ENCODE measurements around the gene PTPN14.
A peak's percentile ranks its signal among the peaks of the same experiment; 100 is the strongest.

PTPN14 gene

GRCh38 chr1:214310777-214311690, 240.4 kb downstream of the PTPN14 start:
- CTCF ChIA-PET, result interaction anchor here (0.7 to 1.6 kb wide), 2 partner anchors 17 to 50 kb away, joined by 3 to 10 read pairs; no protein-coding TSS in a partner anchor
- Histone ChIP-seq H3K36me3 (ENCODE audit: control insufficient read depth in 2 of 2, insufficient read depth in 1 of 2, low read length in 2 of 2) (no peaks in the 10 kb centered on the region), H3K9me3 (ENCODE audit: control insufficient read depth, insufficient read depth, low read depth, low read length) (no peaks in the 10 kb centered on the region), H3K27ac (ENCODE audit: extremely low read depth, low read depth, low read length) (no peak overlapping the region), H3K4me1 (ENCODE audit: control insufficient read depth, insufficient read depth, low read length) (no peaks in the 10 kb centered on the region), H3K4me3 (ENCODE audit: low read depth, low read length) (no peak overlapping the region)
- POLR2A ChIA-PET, result no interaction called here
- TF ChIP-seq SCRT2 (tag by site-specific recombination; IDR thresholded peaks at IDR 0.05), result peak; percentile 73
- TF ChIP-seq ZNF623 (tag by site-specific recombination; IDR thresholded peaks at IDR 0.05), result no peak
- TF ChIP-seq SCRT1 (tag by site-specific recombination; IDR thresholded peaks at IDR 0.05; ENCODE audit: borderline replicate concordance), result peak; percentile 47; the same call in 1 of the 2 replicates

- POLR2A ChIA-PET, result no interaction called here
- no peak for TF ChIP-seq ZNF785 (tag by site-specific recombination; IDR thresholded peaks at IDR 0.05)
- TF ChIP-seq ZNF112 (tag by site-specific recombination; IDR thresholded peaks at IDR 0.05), result no peak
- CTCF ChIA-PET, result interaction anchor here (1.2 kb wide), 1 partner anchor 32 kb away, joined by 3 read pairs; no protein-coding TSS in a partner anchor
- Histone ChIP-seq H3K27ac (ENCODE audit: extremely low read depth, low read depth, low read length) (no peak overlapping the region), H3K4me3 (ENCODE audit: low read depth, low read length) (no peak overlapping the region), H3K4me1 (ENCODE audit: control insufficient read depth, insufficient read depth, low read length) (no peaks in the 10 kb centered on the region), H3K36me3 (ENCODE audit: control insufficient read depth in 2 of 2, insufficient read depth in 1 of 2, low read length in 2 of 2) (no peaks in the 10 kb centered on the region), H3K9me3 (ENCODE audit: control insufficient read depth, insufficient read depth, low read depth, low read length) (no peaks in the 10 kb centered on the region)
These were observed 241.4 kb downstream of the PTPN14 start for GRCh38 chr1:214310010-214310409.

- no peaks in the 10 kb centered on the region for H3K4me1 ChIP-seq (ENCODE audit: control insufficient read depth, insufficient read depth, low read length)
- no peak overlapping the region for H3K4me3 ChIP-seq (ENCODE audit: low read depth, low read length)
- CTCF ChIA-PET, result interaction anchor here (0.8 to 2.3 kb wide), 3 partner anchors 25 to 45 kb away, joined by 3 to 7 read pairs (median 5); no protein-coding TSS in a partner anchor
- POLR2A ChIA-PET, result interaction anchor here (0.8 to 1.2 kb wide), 2 partner anchors 10 to 1747 kb away, joined by 3 to 5 read pairs; no protein-coding TSS in a partner anchor
- H3K36me3 ChIP-seq (ENCODE audit: control insufficient read depth in 2 of 2, insufficient read depth in 1 of 2, low read length in 2 of 2), result no peaks in the 10 kb centered on the region
- no peak overlapping the region for H3K27ac ChIP-seq (ENCODE audit: extremely low read depth, low read depth, low read length)
- H3K9me3 ChIP-seq (ENCODE audit: control insufficient read depth, insufficient read depth, low read depth, low read length), result no peaks in the 10 kb centered on the region
- TF ChIP-seq ZNF660 (tag by site-specific recombination; IDR thresholded peaks at IDR 0.05) (no peak), ZBTB44 (tag by site-specific recombination; IDR thresholded peaks at IDR 0.05) (no peak), ZNF776 (tag by site-specific recombination; IDR thresholded peaks at IDR 0.05; ENCODE audit: borderline replicate concordance) (no peak), ZNF707 (tag by site-specific recombination; IDR thresholded peaks at IDR 0.05) (no peak), ZNF600 (tag by site-specific recombination; IDR thresholded peaks at IDR 0.05) (no peak), ZNF626 (tag by site-specific recombination; IDR thresholded peaks at IDR 0.05) (no peak), ZNF704 (tag by site-specific recombination; IDR thresholded peaks at IDR 0.05) (no peak), ZNF26 (tag by site-specific recombination; IDR thresholded peaks at IDR 0.05) (no peak), ZNF398 (tag by site-specific recombination; IDR thresholded peaks at IDR 0.05) (no peak), ZNF792 (tag by site-specific recombination; IDR thresholded peaks at IDR 0.05) (no peak), ZNF335 (tag by site-specific recombination; conservative IDR thresholded peaks at IDR 0.05) (no peak), ZNF302 (tag by site-specific recombination; IDR thresholded peaks at IDR 0.05; ENCODE audit: low read depth) (no peak), ZNF791 (tag by site-specific recombination; IDR thresholded peaks at IDR 0.05) (no peak), PRDM10 (tag by site-specific recombination; IDR thresholded peaks at IDR 0.05) (no peak), ZXDB (tag by site-specific recombination; IDR thresholded peaks at IDR 0.05) (no peak)
These were observed 245.1 kb downstream of the PTPN14 start for GRCh38 chr1:214306269-214306668.

Measured in HEK293 (cell line).